Neural cell (in vitro differentiated cells): ENCODE results near the gene DLG2. TPM values are rescaled to one million over a fixed set of nuclear protein-coding genes. Genes with fewer than 3 reads are reported as not detected.

Experiments
- H2AFZ ChIP-seq: fragments of 200-600, 300-800 bp; sonication (generic), shearing (Covaris generic); 2 replicates; pipeline ENCODE4 v1.6.0; 2014; ENCODE audit warnings: low read depth, mild to moderate bottlenecking, antibody characterized with exemption, low read length, moderate library complexity
- H3F3A ChIP-seq: fragments of 200-600 bp; shearing (Covaris generic); 2 replicates; pipeline ENCODE4 v1.6.1; 2016; ENCODE audit warnings: mild to moderate bottlenecking, moderate library complexity, mixed read lengths, antibody characterized with exemption, low read length; ENCODE audit not compliant: insufficient read depth, poor library complexity, severe bottlenecking
- H3K27ac ChIP-seq: fragments of 200-600, 300-800 bp; sonication (generic), shearing (Covaris generic); 2 replicates; pipeline ENCODE4 v1.5.1; 2014; ENCODE audit warnings: mild to moderate bottlenecking, low read length, moderate library complexity
- H3K27me3 ChIP-seq: fragments of 300-800, 200-600 bp; sonication (generic), shearing (Covaris generic); 2 replicates; pipeline ENCODE4 v1.6.0; 2014; ENCODE audit warnings: mild to moderate bottlenecking, low read depth, low read length, moderate library complexity; ENCODE audit not compliant: insufficient read depth
- H3K36me3 ChIP-seq: fragments of 300-800, 200-600 bp; sonication (generic), shearing (Covaris generic); 2 replicates; pipeline ENCODE4 v1.5.1; 2014; ENCODE audit warnings: mild to moderate bottlenecking, antibody characterized with exemption, low read length, moderate library complexity; ENCODE audit not compliant: insufficient read depth
- H3K4me2 ChIP-seq: fragments of 300-800, 200-600 bp; sonication (generic), shearing (Covaris generic); 2 replicates; pipeline ENCODE4 v1.6.0; 2014; ENCODE audit warnings: mild to moderate bottlenecking, low read length
- H3K4me3 ChIP-seq: fragments of 300-800, 200-600 bp; sonication (generic), shearing (Covaris generic); 2 replicates; pipeline ENCODE4 v1.5.1; 2014; ENCODE audit warnings: mild to moderate bottlenecking, low read length, moderate library complexity
- H3K79me2 ChIP-seq: fragments of 200-600 bp; shearing (Covaris generic); replicated peaks from 2 replicates; pipeline ENCODE4 v1.6.0; 2014; ENCODE audit warnings: mild to moderate bottlenecking, low read length, moderate library complexity; ENCODE audit not compliant: insufficient read depth
- H3K9ac ChIP-seq: fragments of 300-800, 200-600 bp; sonication (generic), shearing (Covaris generic); 2 replicates; pipeline ENCODE4 v1.6.1; 2016; ENCODE audit warnings: mild to moderate bottlenecking, low read length, mixed read lengths
- H3K9me2 ChIP-seq: fragments of 200-600 bp; shearing (Covaris generic); 2 replicates; pipeline ENCODE4 v1.6.1; 2016; ENCODE audit warnings: mild to moderate bottlenecking, low read length, mixed read lengths; ENCODE audit not compliant: insufficient read depth
- H3K9me3 ChIP-seq: fragments of 200-600, 300-800 bp; sonication (generic), shearing (Covaris generic); 2 replicates; pipeline ENCODE4 v1.6.1; 2016; ENCODE audit warnings: mild to moderate bottlenecking, mixed run types, low read length, moderate library complexity, mixed read lengths
- H4K20me1 ChIP-seq: fragments of 200-600 bp; shearing (Covaris generic); 2 replicates; pipeline ENCODE4 v1.6.1; 2016; ENCODE audit warnings: mild to moderate bottlenecking, mixed run types; ENCODE audit not compliant: insufficient read depth
- EP300 ChIP-seq: fragments of 450-650 bp; conservative IDR thresholded peaks from 2 replicates; pipeline ENCODE4 v1.6.1; 2014; ENCODE audit warnings: antibody characterized with exemption, mild to moderate bottlenecking, moderate library complexity; ENCODE audit not compliant: poor library complexity, severe bottlenecking
- EZH2 ChIP-seq: fragments of 200-600, 300-800 bp; shearing (Covaris generic), sonication (generic); IDR thresholded peaks from 2 replicates; pipeline ENCODE4 v1.6.1; 2014; ENCODE audit warnings: antibody characterized with exemption, low read length, borderline replicate concordance, mild to moderate bottlenecking; ENCODE audit not compliant: insufficient read depth, poor library complexity, severe bottlenecking
- MXI1 ChIP-seq: fragments of 450-650 bp; conservative IDR thresholded peaks from 2 replicates; pipeline ENCODE4 v1.6.1; 2014; ENCODE audit warnings: antibody characterized with exemption, mild to moderate bottlenecking; ENCODE audit not compliant: poor library complexity, severe bottlenecking
- POLR2AphosphoS5 ChIP-seq: IDR thresholded peaks from 2 replicates; pipeline ENCODE4 v1.6.1; 2012
- RAD21 ChIP-seq: fragments of 450-650 bp; conservative IDR thresholded peaks from 2 replicates; pipeline ENCODE4 v1.6.1; 2014; ENCODE audit warnings: antibody characterized with exemption, mild to moderate bottlenecking, moderate library complexity
- REST ChIP-seq: IDR thresholded peaks from 2 replicates; pipeline ENCODE4 v1.6.1; 2012; ENCODE audit warnings: borderline replicate concordance
- SMC3 ChIP-seq: fragments of 450-650 bp; conservative IDR thresholded peaks from 2 replicates; pipeline ENCODE4 v1.6.1; 2014; ENCODE audit warnings: antibody characterized with exemption, mild to moderate bottlenecking, moderate library complexity; ENCODE audit not compliant: poor library complexity
- TAF1 ChIP-seq: IDR thresholded peaks from 2 replicates; pipeline ENCODE4 v1.6.1; 2012; ENCODE audit warnings: low read depth
- polyA plus RNA-seq: library from polyadenylated mRNA; depleted of rRNA; stranded (reverse); fragments of >200 nt; gene quantifications from 2 replicates; pipeline ENCODE4 v1.2.3, GENCODE V29; 2014
- TF ChIP-seq, protein P1 (sequence below): fragments of 450-650 bp; IDR thresholded peaks from 2 replicates; pipeline ENCODE4 v1.5.1; 2014; ENCODE audit warnings: antibody characterized with exemption, mild to moderate bottlenecking, moderate library complexity; ENCODE audit not compliant: poor library complexity, severe bottlenecking

The DLG2 gene
- polyA plus RNA-seq, 1 donor from 2014 or later, result 179 TPM

GRCh38 chr11:85663080-85663752, 36.1 kb upstream of the DLG2 start:
- Histone ChIP-seq H3K4me3 (peak overlapping the region; percentile 89), H3K79me2 (peaks cover 56% of the 10 kb centered on the region), H3K36me3 (peaks cover 13% of the 10 kb centered on the region), H3K27ac (peak overlapping the region; percentile 96), H3K9me3 (no peaks in the 10 kb centered on the region), H2AFZ (no peak overlapping the region), H3K4me2 (peak overlapping the region; percentile 82), H3K9me2 (no peaks in the 10 kb centered on the region), H3F3A (no peaks in the 10 kb centered on the region), H3K27me3 (no peaks in the 10 kb centered on the region), H4K20me1 (peaks cover 16% of the 10 kb centered on the region), H3K9ac (peak overlapping the region; percentile 97)
- TF ChIP-seq SMC3 (no peak), RAD21 (no peak), EZH2 (no peak), REST (peak; percentile 2), POLR2AphosphoS5 (no peak), TAF1 (no peak)
- TF ChIP-seq, protein P1, sequence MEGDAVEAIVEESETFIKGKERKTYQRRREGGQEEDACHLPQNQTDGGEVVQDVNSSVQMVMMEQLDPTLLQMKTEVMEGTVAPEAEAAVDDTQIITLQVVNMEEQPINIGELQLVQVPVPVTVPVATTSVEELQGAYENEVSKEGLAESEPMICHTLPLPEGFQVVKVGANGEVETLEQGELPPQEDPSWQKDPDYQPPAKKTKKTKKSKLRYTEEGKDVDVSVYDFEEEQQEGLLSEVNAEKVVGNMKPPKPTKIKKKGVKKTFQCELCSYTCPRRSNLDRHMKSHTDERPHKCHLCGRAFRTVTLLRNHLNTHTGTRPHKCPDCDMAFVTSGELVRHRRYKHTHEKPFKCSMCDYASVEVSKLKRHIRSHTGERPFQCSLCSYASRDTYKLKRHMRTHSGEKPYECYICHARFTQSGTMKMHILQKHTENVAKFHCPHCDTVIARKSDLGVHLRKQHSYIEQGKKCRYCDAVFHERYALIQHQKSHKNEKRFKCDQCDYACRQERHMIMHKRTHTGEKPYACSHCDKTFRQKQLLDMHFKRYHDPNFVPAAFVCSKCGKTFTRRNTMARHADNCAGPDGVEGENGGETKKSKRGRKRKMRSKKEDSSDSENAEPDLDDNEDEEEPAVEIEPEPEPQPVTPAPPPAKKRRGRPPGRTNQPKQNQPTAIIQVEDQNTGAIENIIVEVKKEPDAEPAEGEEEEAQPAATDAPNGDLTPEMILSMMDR, result no peak

- H3K9ac ChIP-seq, result peak overlapping the region; percentile 97
- H3K36me3 ChIP-seq, result peaks cover 21% of the 10 kb centered on the region
- H3K9me3 ChIP-seq, result no peaks in the 10 kb centered on the region
- peak overlapping the region; percentile 89 for H3K4me3 ChIP-seq
- peak overlapping the region; percentile 82 for H3K4me2 ChIP-seq
- TF ChIP-seq RAD21 (no peak), EP300 (no peak), POLR2AphosphoS5 (no peak), MXI1 (no peak)
- TF ChIP-seq, protein P1, result no peak
- H2AFZ ChIP-seq, result no peak overlapping the region
- no peaks in the 10 kb centered on the region for H3F3A ChIP-seq
- H3K27me3 ChIP-seq, result no peaks in the 10 kb centered on the region
- no peak overlapping the region for H3K27ac ChIP-seq
- H3K9me2 ChIP-seq, result no peaks in the 10 kb centered on the region
- H4K20me1 ChIP-seq, result peaks cover 16% of the 10 kb centered on the region
- peaks cover 65% of the 10 kb centered on the region for H3K79me2 ChIP-seq
Observed at GRCh38 chr11:85661972-85662664, 35.0 kb upstream of the DLG2 start.
